IPS DF 6.9 (cell line): ENCODE data around the gene PLCH2.

Experiments used
- DNase-seq: peaks from one replicate; pipeline ENCODE4 v3.0.0-alpha.2; 2013; ENCODE audit warnings: low read depth, low spot score
- H3K27ac ChIP-seq: one replicate; pipeline ENCODE4 v1.5.1; 2013; ENCODE audit warnings: low read length, control low read depth
- H3K27me3 ChIP-seq: 2 replicates; pipeline ENCODE4 v1.6.1; 2013; ENCODE audit warnings: mild to moderate bottlenecking, low read length; ENCODE audit not compliant: control insufficient read depth, insufficient read depth
- H3K36me3 ChIP-seq: 2 replicates; pipeline ENCODE4 v1.6.1; 2013; ENCODE audit warnings: low read length; ENCODE audit not compliant: control insufficient read depth, insufficient read depth
- H3K4me1 ChIP-seq: 2 replicates; pipeline ENCODE4 v1.6.1; 2013; ENCODE audit warnings: low read length; ENCODE audit not compliant: control insufficient read depth, insufficient read depth
- H3K4me3 ChIP-seq: 2 replicates; pipeline ENCODE4 v1.5.1; 2013; ENCODE audit warnings: mild to moderate bottlenecking, low read length
- H3K9me3 ChIP-seq: 2 replicates; pipeline ENCODE4 v1.6.1; 2013; ENCODE audit warnings: low read length, inconsistent platforms; ENCODE audit not compliant: control insufficient read depth, insufficient read depth
- WGBS: extraction: QIAGEN DNeasy Blood & Tissue Kit; methylation state at CpG from one replicate; pipeline ENCODE4 v1.1.7; 2013; ENCODE audit warnings: mixed read lengths, missing lambda C conversion rate; ENCODE audit not compliant: insufficient read length, insufficient coverage; 5-methylcytosine and 5-hydroxymethylcytosine counted together

The PLCH2 gene

DNA sequence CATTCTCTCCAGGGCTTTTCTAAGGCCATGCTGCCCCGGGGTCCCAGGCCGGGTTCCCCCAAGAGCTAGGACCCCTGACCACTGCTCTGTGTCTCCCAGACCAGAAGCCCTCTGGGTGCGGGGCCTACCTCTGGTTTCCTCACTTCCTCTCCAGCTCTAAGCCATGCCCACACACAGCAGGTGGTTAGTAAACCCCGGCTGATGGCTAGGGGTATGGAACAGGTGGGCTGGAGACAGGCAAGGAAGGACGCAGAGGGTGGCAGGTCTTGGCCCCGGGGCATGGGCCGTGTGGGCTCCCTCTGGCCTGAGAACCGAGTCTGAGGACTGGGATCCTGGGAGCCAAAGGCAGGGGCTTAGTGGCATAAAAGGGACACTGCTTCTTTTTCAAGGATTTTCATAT, 15.9 kb upstream of the PLCH2 start:
- H3K36me3 ChIP-seq: no peaks in the 10 kb centered on the region
- WGBS: no CpG with 5 or more reads among the region's 8 CpGs
- DNase-seq: no peak
- no peaks in the 10 kb centered on the region for H3K27me3 ChIP-seq
- H3K27ac ChIP-seq: no peak overlapping the region
- no peaks in the 10 kb centered on the region for H3K9me3 ChIP-seq
- H3K4me3 ChIP-seq: no peak overlapping the region
- no peaks in the 10 kb centered on the region for H3K4me1 ChIP-seq

DNA sequence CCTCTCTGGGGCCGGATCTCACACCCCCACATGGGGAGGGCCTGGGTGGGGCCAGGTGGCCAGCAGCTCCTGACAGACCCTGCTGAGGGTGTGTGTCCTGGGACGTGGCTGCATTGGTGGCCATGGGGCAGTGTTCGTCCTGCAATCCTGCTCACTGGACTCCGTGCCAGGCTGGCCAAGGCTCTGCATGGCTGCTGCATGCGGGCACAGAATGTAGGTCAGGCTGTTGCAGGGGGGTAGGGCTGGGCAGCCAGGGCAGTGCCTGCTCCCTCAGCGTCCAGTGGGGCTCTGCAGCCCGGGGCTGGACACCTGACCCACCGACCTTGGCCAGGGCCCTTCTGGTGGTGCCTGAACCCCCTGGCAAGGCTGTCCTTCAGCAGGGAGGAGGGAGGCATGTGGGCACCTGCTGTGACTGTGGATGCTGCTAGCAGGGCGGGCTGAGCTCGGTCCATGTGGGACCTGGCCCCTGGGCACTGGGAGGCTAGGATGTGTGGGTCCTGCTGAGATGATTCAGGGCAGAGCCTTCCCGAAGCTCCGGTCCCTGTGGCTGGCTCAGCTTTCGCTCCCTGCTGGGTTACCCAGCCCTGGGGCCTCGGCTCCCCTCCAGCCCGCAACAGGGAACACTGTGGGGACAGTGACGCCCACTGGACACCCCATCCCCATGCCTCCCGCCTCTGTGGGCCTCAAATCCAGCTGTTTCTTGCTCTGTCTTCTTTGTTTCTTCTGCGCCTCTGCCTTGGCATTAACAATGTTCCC, 14.9 kb upstream of the PLCH2 start:
- H3K4me1 ChIP-seq: no peaks in the 10 kb centered on the region
- no peak overlapping the region for H3K4me3 ChIP-seq
- H3K27me3 ChIP-seq: no peaks in the 10 kb centered on the region
- WGBS: no CpG with 5 or more reads among the region's 18 CpGs
- no peaks in the 10 kb centered on the region for H3K36me3 ChIP-seq
- no peaks in the 10 kb centered on the region for H3K9me3 ChIP-seq
- no peak for DNase-seq
- no peak overlapping the region for H3K27ac ChIP-seq

DNA sequence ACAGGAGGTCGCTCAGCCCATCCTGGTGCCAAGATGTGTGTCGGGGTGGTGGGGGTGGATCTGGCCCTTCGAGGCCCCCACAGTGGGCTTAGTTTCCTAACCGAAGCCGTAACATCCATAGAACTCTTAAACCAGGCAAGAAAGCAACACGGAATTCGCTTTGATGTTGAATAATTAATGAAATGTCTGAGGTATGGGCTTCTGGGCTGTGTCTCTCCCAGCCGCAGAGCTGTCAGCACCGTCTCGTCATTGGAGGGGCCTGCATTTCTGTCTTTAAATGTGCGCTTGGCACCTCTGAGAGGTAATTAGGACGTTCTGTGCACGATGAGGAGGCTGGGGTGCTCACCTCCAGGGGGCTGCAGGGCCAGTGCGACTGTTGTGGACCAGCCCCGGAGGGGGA, 13.3 kb upstream of the PLCH2 start:
- Histone ChIP-seq H3K27ac (no peak overlapping the region), H3K9me3 (no peaks in the 10 kb centered on the region), H3K4me1 (peaks cover 2% of the 10 kb centered on the region), H3K36me3 (no peaks in the 10 kb centered on the region), H3K4me3 (no peak overlapping the region), H3K27me3 (no peaks in the 10 kb centered on the region)
- no CpG with 5 or more reads among the region's 15 CpGs for WGBS
- DNase-seq: no peak

DNA sequence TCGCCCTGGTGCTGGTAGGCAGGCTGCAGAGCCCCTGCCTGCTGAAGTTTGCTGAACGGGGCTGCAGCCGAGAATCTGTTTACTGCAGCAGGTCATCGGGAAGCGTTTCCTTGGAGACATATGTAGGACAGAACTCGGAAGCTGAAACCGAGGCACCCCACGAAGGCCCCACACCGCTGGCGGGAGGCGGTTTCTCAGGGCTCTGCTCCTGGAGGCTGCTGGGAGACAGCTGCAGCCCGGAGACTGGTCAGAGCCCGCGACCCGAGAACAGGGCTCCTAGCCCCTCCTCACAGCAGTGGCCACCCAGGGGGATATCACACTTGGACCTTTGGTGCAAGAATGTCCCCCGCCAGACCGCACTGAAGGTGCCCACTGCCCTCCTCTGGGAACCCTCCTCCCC, 12.7 kb upstream of the PLCH2 start:
- no peaks in the 10 kb centered on the region for H3K36me3 ChIP-seq
- peaks cover 2% of the 10 kb centered on the region for H3K4me1 ChIP-seq
- H3K27me3 ChIP-seq: no peaks in the 10 kb centered on the region
- no peak overlapping the region for H3K4me3 ChIP-seq
- no peaks in the 10 kb centered on the region for H3K9me3 ChIP-seq
- no CpG with 5 or more reads among the region's 17 CpGs for WGBS
- DNase-seq: no peak
- H3K27ac ChIP-seq: no peak overlapping the region

DNA sequence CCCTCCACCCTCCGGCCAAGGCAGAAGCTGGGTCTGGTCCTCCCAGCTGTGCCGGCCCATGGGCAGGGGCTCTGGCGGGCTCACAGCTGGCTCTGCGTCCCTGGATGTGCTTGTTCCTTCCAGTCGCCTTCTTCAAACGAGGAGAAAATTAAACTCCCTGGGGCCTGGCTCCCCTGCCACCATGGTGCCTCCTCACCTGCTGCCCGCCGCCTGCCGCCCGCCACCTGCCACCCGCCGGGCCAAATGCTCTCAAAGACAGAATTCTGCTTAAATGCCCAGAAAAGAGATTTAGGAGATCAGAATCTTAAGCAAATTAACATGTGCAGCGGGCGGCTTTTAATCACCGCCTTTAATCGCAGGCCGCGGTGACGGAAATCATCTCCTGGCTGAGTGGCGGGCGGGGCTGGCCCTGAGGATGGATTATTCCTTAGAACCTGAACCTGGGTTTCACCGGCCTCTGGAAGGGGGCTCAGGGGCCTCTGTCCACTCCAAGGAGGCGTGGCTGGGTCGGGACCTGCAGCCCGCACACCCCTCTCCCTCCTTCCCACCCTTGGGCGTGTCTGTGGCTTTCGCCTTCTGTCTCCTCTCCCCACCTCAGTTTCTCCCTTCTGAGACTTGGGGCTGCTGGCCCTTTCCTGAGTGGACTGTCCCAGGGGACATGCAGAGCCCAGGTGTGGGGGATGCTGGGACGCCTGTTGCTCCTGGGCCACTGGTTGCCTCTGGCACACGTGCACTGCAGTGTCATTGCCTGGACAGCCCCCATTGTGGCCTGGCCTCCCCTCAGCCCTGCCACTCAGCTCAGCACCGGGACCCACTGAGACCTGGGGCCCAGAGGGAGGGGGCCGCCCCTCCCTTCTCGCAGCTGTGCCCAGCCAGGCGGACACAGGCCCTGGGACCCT, 10.5 kb upstream of the PLCH2 start:
- Histone ChIP-seq H3K9me3 (no peaks in the 10 kb centered on the region), H3K4me3 (no peak overlapping the region), H3K36me3 (no peaks in the 10 kb centered on the region), H3K4me1 (peaks cover 2% of the 10 kb centered on the region), H3K27me3 (no peaks in the 10 kb centered on the region), H3K27ac (no peak overlapping the region)
- WGBS: no CpG with 5 or more reads among the region's 33 CpGs
- DNase-seq: no peak

DNA sequence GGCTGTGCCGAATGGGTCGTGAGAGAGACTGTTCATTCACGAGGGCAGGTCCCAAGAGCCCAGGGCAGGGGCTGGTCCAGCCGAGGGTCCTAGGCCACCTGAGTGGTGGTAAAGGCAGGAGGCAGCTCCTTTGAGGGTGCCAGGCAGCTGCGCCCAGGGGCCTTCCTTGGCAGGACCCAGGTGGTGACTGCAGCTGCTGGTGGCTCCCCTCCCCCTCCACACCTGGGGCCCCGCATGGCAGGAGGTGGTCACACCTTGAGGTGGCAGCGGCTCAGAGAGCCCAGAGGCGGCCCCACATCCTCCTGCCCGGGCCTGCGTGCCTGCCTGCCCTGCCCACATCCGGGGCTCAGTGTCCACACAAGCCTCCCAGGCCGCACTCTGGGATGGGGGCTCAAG, 9.8 kb upstream of the PLCH2 start:
- Histone ChIP-seq H3K4me3 (no peak overlapping the region), H3K27ac (no peak overlapping the region), H3K9me3 (no peaks in the 10 kb centered on the region), H3K27me3 (no peaks in the 10 kb centered on the region), H3K4me1 (peaks cover 2% of the 10 kb centered on the region), H3K36me3 (no peaks in the 10 kb centered on the region)
- no peak for DNase-seq
- WGBS: no CpG with 5 or more reads among the region's 12 CpGs

DNA sequence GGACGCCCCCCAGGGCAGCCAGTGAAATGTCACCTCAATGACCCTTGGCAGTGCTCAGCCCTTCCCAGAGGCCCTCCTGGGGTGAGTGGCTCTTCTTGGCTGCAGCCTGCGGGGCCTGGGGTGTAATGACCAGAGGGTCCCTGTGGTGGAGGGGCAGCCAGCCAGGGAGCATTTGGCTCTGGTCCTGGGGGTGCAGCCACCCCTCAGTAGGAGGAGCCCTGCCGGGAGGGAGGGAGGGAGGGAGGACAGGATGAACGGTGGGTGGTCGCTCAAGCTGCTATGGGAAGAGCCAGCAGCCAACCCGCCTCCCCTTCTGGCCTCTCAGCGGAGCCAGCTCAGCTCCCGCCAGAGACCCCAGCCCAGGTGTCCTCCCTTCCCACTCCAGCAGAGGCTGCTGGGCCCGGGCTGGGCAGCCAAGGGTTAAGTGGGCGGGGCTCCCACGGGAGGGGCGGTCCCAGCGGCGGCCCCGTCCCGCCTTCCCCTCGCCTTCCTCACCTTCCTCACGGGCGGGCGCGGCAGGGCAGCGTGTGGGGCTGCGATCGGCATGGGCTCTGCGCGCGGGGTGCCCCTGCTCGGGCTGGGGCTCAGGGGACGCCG, 9.0 kb upstream of the PLCH2 start:
- WGBS: no CpG with 5 or more reads among the region's 30 CpGs
- Histone ChIP-seq H3K4me1 (peaks cover 2% of the 10 kb centered on the region), H3K27ac (no peak overlapping the region), H3K27me3 (no peaks in the 10 kb centered on the region), H3K9me3 (no peaks in the 10 kb centered on the region), H3K36me3 (no peaks in the 10 kb centered on the region), H3K4me3 (peak overlapping the region; percentile 22; the same call in 1 of the 2 replicates)
- no peak for DNase-seq

DNA sequence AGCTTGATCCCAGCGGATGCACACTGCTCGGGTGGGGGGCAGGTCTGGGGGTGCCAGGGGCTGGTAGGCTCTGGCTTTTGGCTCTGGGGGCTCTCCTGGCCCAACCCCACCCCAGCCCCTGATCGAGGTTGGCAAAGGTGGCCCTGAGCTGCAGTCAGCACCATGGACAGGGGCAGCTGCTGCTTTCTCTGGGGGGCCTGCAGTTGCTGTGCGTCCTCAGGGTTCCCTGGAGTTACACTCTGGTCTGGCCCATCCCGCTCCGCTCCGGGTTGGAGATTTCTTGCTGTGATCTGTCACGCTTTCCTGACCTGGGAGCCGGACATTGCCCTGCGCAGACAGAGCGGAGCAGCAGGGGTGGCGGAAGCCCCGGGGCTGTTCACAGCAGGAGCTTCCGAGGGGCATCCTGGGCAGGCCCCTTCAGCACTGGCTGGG, 8.0 kb upstream of the PLCH2 start:
- peaks cover 2% of the 10 kb centered on the region for H3K4me1 ChIP-seq
- no peak for DNase-seq
- H3K27ac ChIP-seq: no peak overlapping the region
- H3K4me3 ChIP-seq: no peak overlapping the region
- no CpG with 5 or more reads among the region's 14 CpGs for WGBS
- no peaks in the 10 kb centered on the region for H3K9me3 ChIP-seq
- H3K36me3 ChIP-seq: no peaks in the 10 kb centered on the region
- H3K27me3 ChIP-seq: no peaks in the 10 kb centered on the region

DNA sequence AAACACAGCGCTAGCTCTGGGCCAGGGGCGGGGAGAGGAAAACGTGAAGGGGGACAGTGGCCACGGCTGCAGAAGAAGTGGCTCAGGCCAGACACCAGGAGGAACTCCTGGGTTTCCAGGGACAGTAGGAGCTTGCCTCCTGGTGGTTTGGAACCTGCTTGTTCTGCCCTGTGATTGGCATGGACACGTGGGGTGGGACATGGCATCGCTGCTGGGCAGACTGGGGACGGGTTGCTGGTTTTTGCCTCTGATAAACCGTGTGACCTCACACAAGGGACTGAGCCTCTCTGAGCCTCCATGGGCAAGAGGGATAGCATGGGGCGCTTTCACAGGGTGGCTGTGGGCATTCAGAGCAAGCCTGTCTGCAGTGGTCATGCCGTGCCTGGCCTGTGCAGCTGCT, 7.5 kb upstream of the PLCH2 start:
- peaks cover 2% of the 10 kb centered on the region for H3K4me1 ChIP-seq
- H3K27me3 ChIP-seq: no peaks in the 10 kb centered on the region
- H3K36me3 ChIP-seq: no peaks in the 10 kb centered on the region
- WGBS: no CpG with 5 or more reads among the region's 10 CpGs
- H3K9me3 ChIP-seq: no peaks in the 10 kb centered on the region
- no peak overlapping the region for H3K4me3 ChIP-seq
- H3K27ac ChIP-seq: no peak overlapping the region
- DNase-seq: no peak

DNA sequence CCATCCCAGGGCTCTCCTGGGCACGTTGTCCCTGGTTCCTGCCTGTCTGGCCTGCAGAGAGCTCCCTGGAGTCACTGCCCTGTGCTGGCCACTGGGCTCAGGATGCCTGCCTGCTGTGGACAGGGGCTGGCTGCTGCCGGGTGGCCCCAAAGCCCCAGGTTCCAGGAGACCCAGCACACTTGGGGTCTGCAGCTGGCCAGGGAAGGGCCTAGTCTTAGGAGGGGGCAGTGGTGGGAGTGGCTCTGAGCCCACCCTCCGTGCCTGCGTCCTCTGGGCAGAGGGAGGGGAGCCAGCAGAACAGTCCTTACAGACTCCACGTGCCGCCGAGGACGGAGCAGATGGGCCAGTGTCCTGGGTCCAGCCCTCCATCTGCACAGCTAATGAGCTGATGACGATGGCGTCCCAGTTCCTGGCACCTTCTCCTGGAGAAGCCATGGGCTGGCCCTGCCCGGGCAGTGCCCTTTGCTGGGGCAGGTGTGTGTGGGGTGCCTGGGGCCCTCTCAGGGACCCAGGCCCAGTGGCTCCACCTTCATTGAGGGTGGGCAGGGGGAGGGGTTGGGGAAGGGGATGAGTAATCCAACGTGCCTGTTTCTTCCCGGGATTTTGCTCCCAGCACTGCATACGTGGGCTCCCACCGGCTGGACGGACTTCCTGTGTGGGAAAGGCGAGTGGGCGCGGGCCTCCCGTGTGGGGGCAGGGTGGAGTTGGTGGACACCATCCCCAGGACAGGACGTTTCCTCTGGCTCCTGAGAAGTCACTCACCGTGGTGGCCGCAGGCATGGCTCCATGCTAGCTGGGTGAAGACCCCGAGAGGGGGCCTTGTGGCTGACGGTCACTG, 6.8 kb upstream of the PLCH2 start:
- H3K9me3 ChIP-seq: no peaks in the 10 kb centered on the region
- no peak for DNase-seq
- H3K4me1 ChIP-seq: peaks cover 2% of the 10 kb centered on the region
- H3K36me3 ChIP-seq: no peaks in the 10 kb centered on the region
- WGBS: no CpG with 5 or more reads among the region's 25 CpGs
- H3K27ac ChIP-seq: no peak overlapping the region
- no peaks in the 10 kb centered on the region for H3K27me3 ChIP-seq
- H3K4me3 ChIP-seq: no peak overlapping the region
